Suprapubic skin (tissue), 4 donors: ENCODE results near the gene DIAPH3. TPM values are rescaled to one million over a fixed set of nuclear protein-coding genes. Genes with fewer than 3 reads are reported as not detected.

Experiments
- DNase-seq, 2 donors: peaks; one replicate each; pipeline ENCODE4 v3.0.0-alpha.2; 2019; ENCODE audit warnings: low spot score in 2 of 2
- H3K27ac ChIP-seq: fragments of 200-600 bp; sonication (generic); one replicate; pipeline ENCODE4 v1.5.1; 2019
- H3K27me3 ChIP-seq: fragments of 200-600 bp; sonication (generic); one replicate; pipeline ENCODE4 v1.5.1; 2019
- H3K36me3 ChIP-seq: fragments of 200-600 bp; sonication (generic); one replicate; pipeline ENCODE4 v1.5.1; 2019
- H3K4me1 ChIP-seq: fragments of 200-600 bp; sonication (generic); one replicate; pipeline ENCODE4 v1.5.1; 2019
- H3K4me3 ChIP-seq: fragments of 200-600 bp; sonication (generic); one replicate; pipeline ENCODE4 v1.5.1; 2019; ENCODE audit warnings: mild to moderate bottlenecking
- H3K9me3 ChIP-seq: fragments of 200-600 bp; sonication (generic); one replicate; pipeline ENCODE4 v1.5.1; 2019
- CTCF ChIP-seq, 2 donors: fragments of 200-600 bp in 1 of 2; fragments of 450-650 bp in 1 of 2; sonication (generic) in 1 of 2; IDR thresholded peaks; one replicate each; pipeline ENCODE4 v1.5.1; 2016 to 2019; ENCODE audit warnings: antibody characterized with exemption in 2 of 2, mild to moderate bottlenecking in 1 of 2, moderate library complexity in 1 of 2
- EP300 ChIP-seq: sonication (generic); formaldehyde crosslinking; IDR thresholded peaks from one replicate; pipeline ENCODE4 v1.6.1; 2017; ENCODE audit warnings: antibody characterized with exemption
- POLR2A ChIP-seq, 2 donors: fragments of 450-650 bp; IDR thresholded peaks; one replicate each; pipeline ENCODE4 v1.6.1; 2017; ENCODE audit warnings: antibody characterized with exemption in 2 of 2, mild to moderate bottlenecking in 2 of 2, moderate library complexity in 2 of 2
- POLR2AphosphoS5 ChIP-seq, 3 donors: sonication (generic); formaldehyde crosslinking; IDR thresholded peaks; one replicate each; pipeline ENCODE4 v1.6.1; 2017; ENCODE audit warnings: antibody characterized with exemption in 3 of 3
- WGBS: methylation state at CpG from one replicate; pipeline ENCODE4 v1.1.5; 2018; 5-methylcytosine and 5-hydroxymethylcytosine counted together
- total RNA-seq, 4 donors: library from RNA; depleted of rRNA; stranded (reverse); fragments of >200 nt; gene quantifications; one replicate each; pipeline ENCODE4 v1.1.0, GENCODE V29; 2016

Gene DIAPH3
- total RNA-seq, 4 donors from 2014 or later = 0.93 to 3.0 (median 2.3) TPM

GRCh38 chr13:59843040-59843439 is 320.7 kb downstream of the DIAPH3 start:
- Histone ChIP-seq H3K4me1 (no peaks in the 10 kb centered on the region), H3K4me3 (no peak overlapping the region), H3K36me3 (no peaks in the 10 kb centered on the region), H3K9me3 (no peaks in the 10 kb centered on the region), H3K27me3 (no peaks in the 10 kb centered on the region), H3K27ac (no peak overlapping the region)
- no peak for DNase-seq
- TF ChIP-seq POLR2AphosphoS5 (IDR thresholded peaks at IDR 0.05) (no peak), POLR2A (IDR thresholded peaks at IDR 0.05) (no peak), EP300 (no peak), CTCF (IDR thresholded peaks at IDR 0.05) (no peak)
- WGBS = 95% methylated on average over 3 of the region's 3 CpGs

GRCh38 chr13:59842507-59842906 is 321.2 kb downstream of the DIAPH3 start:
- WGBS = 95% methylated on average over 4 of the region's 4 CpGs
- TF ChIP-seq POLR2A (IDR thresholded peaks at IDR 0.05) (no peak), POLR2AphosphoS5 (IDR thresholded peaks at IDR 0.05) (no peak), EP300 (no peak), CTCF (IDR thresholded peaks at IDR 0.05) (no peak)
- H3K27me3 ChIP-seq = no peaks in the 10 kb centered on the region
- H3K4me1 ChIP-seq = no peaks in the 10 kb centered on the region
- no peak overlapping the region for H3K4me3 ChIP-seq
- DNase-seq = no peak
- H3K9me3 ChIP-seq = no peaks in the 10 kb centered on the region
- no peak overlapping the region for H3K27ac ChIP-seq
- no peaks in the 10 kb centered on the region for H3K36me3 ChIP-seq

- no peaks in the 10 kb centered on the region for H3K9me3 ChIP-seq
- H3K4me3 ChIP-seq = no peak overlapping the region
- H3K36me3 ChIP-seq = no peaks in the 10 kb centered on the region
- DNase-seq = no peak
- no peak overlapping the region for H3K27ac ChIP-seq
- no peaks in the 10 kb centered on the region for H3K27me3 ChIP-seq
- TF ChIP-seq EP300 = no peak
- no peak for TF ChIP-seq CTCF (IDR thresholded peaks at IDR 0.05)
- TF ChIP-seq POLR2AphosphoS5 (IDR thresholded peaks at IDR 0.05) = no peak
- TF ChIP-seq POLR2A (IDR thresholded peaks at IDR 0.05) = no peak
- WGBS = 93% methylated on average over 2 of the region's 2 CpGs
- H3K4me1 ChIP-seq = no peaks in the 10 kb centered on the region
Observed at GRCh38 chr13:59839186-59839585, 324.5 kb downstream of the DIAPH3 start.

GRCh38 chr13:59837101-59837500 is 326.6 kb downstream of the DIAPH3 start:
- Histone ChIP-seq H3K27me3 (no peaks in the 10 kb centered on the region), H3K9me3 (no peaks in the 10 kb centered on the region), H3K4me1 (no peaks in the 10 kb centered on the region), H3K4me3 (no peak overlapping the region), H3K27ac (no peak overlapping the region), H3K36me3 (no peaks in the 10 kb centered on the region)
- TF ChIP-seq EP300 (no peak), POLR2AphosphoS5 (IDR thresholded peaks at IDR 0.05) (no peak), POLR2A (IDR thresholded peaks at IDR 0.05) (no peak), CTCF (IDR thresholded peaks at IDR 0.05) (no peak)
- DNase-seq = no peak
- WGBS = 59% methylated on average over 3 of the region's 3 CpGs

GRCh38 chr13:59835569-59835968 is 328.2 kb downstream of the DIAPH3 start:
- no peaks in the 10 kb centered on the region for H3K27me3 ChIP-seq
- H3K36me3 ChIP-seq = no peaks in the 10 kb centered on the region
- TF ChIP-seq POLR2A (IDR thresholded peaks at IDR 0.05) (no peak), EP300 (no peak), CTCF (IDR thresholded peaks at IDR 0.05) (no peak), POLR2AphosphoS5 (IDR thresholded peaks at IDR 0.05) (no peak)
- WGBS = 85% methylated on average over 2 of the region's 2 CpGs
- H3K4me1 ChIP-seq = no peaks in the 10 kb centered on the region
- no peak for DNase-seq
- no peak overlapping the region for H3K4me3 ChIP-seq
- no peaks in the 10 kb centered on the region for H3K9me3 ChIP-seq
- no peak overlapping the region for H3K27ac ChIP-seq
